HAP-1 (cell line): ENCODE results near the gene PCDHB15.
A peak's percentile ranks its signal among the peaks of the same experiment; 100 is the strongest.

Experiments used
- DNase-seq, 2 experiments: peaks; one replicate each; pipeline ENCODE4 v3.0.0-alpha.2; 2016 to 2020; ENCODE audit warnings: low spot score in 2 of 2
- H3K27me3 ChIP-seq: fragments of 250-450 bp; sonication (Bioruptor Pico); 2 replicates; pipeline ENCODE4 v1.5.1; 2020; ENCODE audit warnings: low read depth, mild to moderate bottlenecking, moderate library complexity
- H3K36me3 ChIP-seq: fragments of 250-450 bp; sonication (Bioruptor Pico); replicated peaks from 2 replicates; pipeline ENCODE4 v1.5.1; 2020; ENCODE audit warnings: mild to moderate bottlenecking
- H3K4me1 ChIP-seq: fragments of 250-450 bp; sonication (Bioruptor Pico); 2 replicates; pipeline ENCODE4 v1.5.1; 2020; ENCODE audit warnings: mild to moderate bottlenecking
- H3K4me3 ChIP-seq: fragments of 250-450 bp; sonication (Bioruptor Pico); 2 replicates; pipeline ENCODE4 v1.5.1; 2020; ENCODE audit warnings: mild to moderate bottlenecking, moderate library complexity
- H3K9me3 ChIP-seq: fragments of 250-450 bp; sonication (Bioruptor Pico); 2 replicates; pipeline ENCODE4 v1.5.1; 2020; ENCODE audit warnings: mild to moderate bottlenecking, moderate library complexity
- in situ Hi-C: fragments of 300-500 bp; cut with MboI; formaldehyde crosslinking; loops from 3 replicates; pipeline ENCODE4 v1.14.3; 2020; ENCODE audit warnings: low sequenced_read_pairs, inconsistent platforms, mixed read lengths

The PCDHB15 gene

GRCh38 chr5:141272906-141273305, 27.7 kb downstream of the PCDHB15 start:
- H3K9me3 ChIP-seq = no peaks in the 10 kb centered on the region
- DNase-seq = peak in 1 of 2 experiments; percentile 12
- H3K4me3 ChIP-seq = no peak overlapping the region
- H3K27me3 ChIP-seq = no peaks in the 10 kb centered on the region
- H3K36me3 ChIP-seq = no peaks in the 10 kb centered on the region
- in situ Hi-C loops = no loop called here
- no peaks in the 10 kb centered on the region for H3K4me1 ChIP-seq

- Histone ChIP-seq H3K4me1 (no peaks in the 10 kb centered on the region), H3K36me3 (no peaks in the 10 kb centered on the region), H3K9me3 (no peaks in the 10 kb centered on the region), H3K4me3 (no peak overlapping the region), H3K27me3 (no peaks in the 10 kb centered on the region)
- no peak for DNase-seq
- in situ Hi-C loops = no loop called here
Measured at GRCh38 chr5:141298376-141298775, 53.2 kb downstream of the PCDHB15 start.
